Cardiac muscle cell (in vitro differentiated cells and primary cell): ENCODE data around the gene GIMAP8. TPM values are rescaled to one million over a fixed set of nuclear protein-coding genes. Genes with fewer than 3 reads are reported as not detected.
A peak's percentile ranks its signal among the peaks of the same experiment; 100 is the strongest.

Experiments used
- DNase-seq, 2 donors: peaks; one replicate each; pipeline versions ENCODE4 v3.0.0 to v3.0.0-alpha.2; 2010 to 2017; ENCODE audit warnings: low read depth in 1 of 2, low spot score in 1 of 2
- H3K27ac ChIP-seq: fragments of 200-600 bp; sonication (generic); 2 replicates; pipeline ENCODE4 v1.5.1; 2016
- H3K27me3 ChIP-seq: fragments of 200-600 bp; sonication (generic); 2 replicates; pipeline ENCODE4 v1.6.0; 2016; ENCODE audit warnings: control low read depth
- H3K36me3 ChIP-seq: fragments of 200-600 bp; sonication (generic); 2 replicates; pipeline ENCODE4 v1.5.1; 2016; ENCODE audit warnings: control low read depth
- H3K4me1 ChIP-seq: fragments of 200-600 bp; sonication (generic); 2 replicates; pipeline ENCODE4 v1.8.1; 2017; ENCODE audit warnings: low read depth, mild to moderate bottlenecking, mixed run types
- H3K4me3 ChIP-seq: fragments of 200-600 bp; sonication (generic); 2 replicates; pipeline ENCODE4 v1.5.1; 2016; ENCODE audit warnings: mild to moderate bottlenecking
- H3K9me3 ChIP-seq: fragments of 200-600 bp; sonication (generic); 2 replicates; pipeline ENCODE4 v1.5.1; 2017; ENCODE audit warnings: low read depth, mild to moderate bottlenecking, control low read depth
- polyA plus RNA-seq: library from polyadenylated mRNA; unstranded; fragments of >200 nt; fragmentation: Nextera tagmentation; extraction: Ambion mirVana; gene quantifications from 2 replicates; pipeline ENCODE4 v1.2.1, GENCODE V29; 2016
- total RNA-seq: library from RNA; depleted of rRNA; stranded (reverse); fragments of >200 nt; gene quantifications from 2 replicates; pipeline ENCODE4 v1.2.3, GENCODE V29; 2016
- TF ChIP-seq, protein P1 (sequence below): IDR thresholded peaks from 2 replicates; pipeline ENCODE4 v1.5.1; 2012; ENCODE audit warnings: low read depth, mild to moderate bottlenecking, low read length

Gene GIMAP8
- total and polyA plus RNA-seq, 2 experiments from 2014 or later = 0.24 TPM; not detected in 1

DNA sequence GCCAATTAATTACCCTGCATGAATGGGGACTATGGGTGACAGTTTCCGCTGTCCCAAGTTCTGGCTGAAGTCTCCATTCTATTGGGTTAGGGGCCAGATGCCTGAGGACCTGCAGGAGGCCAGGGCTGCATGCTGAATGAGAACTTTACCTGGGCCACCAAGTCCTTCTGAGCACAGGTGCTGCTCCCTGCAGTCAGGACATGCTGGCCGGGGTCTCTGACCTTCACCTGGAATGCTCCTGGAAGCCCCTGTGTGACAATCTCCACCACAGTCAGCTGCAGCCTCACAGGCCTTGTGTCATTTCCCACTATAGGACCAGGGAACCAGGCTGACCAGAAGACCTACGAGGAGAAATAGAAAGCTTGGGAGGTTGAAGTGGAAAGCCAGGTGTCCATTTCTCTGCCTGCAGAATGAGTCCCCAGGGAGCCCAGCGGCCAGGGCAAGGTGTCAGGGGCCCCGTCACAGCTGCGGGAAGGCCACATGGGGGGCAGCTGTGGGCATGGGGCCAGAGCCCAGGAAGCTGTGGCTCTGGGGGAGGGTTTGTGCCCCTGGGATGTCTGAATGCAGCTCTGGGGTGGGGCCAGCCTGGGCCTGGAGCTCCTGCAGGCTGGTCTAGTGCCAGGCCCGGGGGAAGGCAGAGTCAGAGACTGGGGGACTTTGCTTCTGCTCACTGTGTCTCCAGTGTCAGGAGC lies 5.6 kb upstream of the GIMAP8 start:
- H3K4me3 ChIP-seq = no peak overlapping the region
- TF ChIP-seq, protein P1, sequence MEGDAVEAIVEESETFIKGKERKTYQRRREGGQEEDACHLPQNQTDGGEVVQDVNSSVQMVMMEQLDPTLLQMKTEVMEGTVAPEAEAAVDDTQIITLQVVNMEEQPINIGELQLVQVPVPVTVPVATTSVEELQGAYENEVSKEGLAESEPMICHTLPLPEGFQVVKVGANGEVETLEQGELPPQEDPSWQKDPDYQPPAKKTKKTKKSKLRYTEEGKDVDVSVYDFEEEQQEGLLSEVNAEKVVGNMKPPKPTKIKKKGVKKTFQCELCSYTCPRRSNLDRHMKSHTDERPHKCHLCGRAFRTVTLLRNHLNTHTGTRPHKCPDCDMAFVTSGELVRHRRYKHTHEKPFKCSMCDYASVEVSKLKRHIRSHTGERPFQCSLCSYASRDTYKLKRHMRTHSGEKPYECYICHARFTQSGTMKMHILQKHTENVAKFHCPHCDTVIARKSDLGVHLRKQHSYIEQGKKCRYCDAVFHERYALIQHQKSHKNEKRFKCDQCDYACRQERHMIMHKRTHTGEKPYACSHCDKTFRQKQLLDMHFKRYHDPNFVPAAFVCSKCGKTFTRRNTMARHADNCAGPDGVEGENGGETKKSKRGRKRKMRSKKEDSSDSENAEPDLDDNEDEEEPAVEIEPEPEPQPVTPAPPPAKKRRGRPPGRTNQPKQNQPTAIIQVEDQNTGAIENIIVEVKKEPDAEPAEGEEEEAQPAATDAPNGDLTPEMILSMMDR = no peak

DNA sequence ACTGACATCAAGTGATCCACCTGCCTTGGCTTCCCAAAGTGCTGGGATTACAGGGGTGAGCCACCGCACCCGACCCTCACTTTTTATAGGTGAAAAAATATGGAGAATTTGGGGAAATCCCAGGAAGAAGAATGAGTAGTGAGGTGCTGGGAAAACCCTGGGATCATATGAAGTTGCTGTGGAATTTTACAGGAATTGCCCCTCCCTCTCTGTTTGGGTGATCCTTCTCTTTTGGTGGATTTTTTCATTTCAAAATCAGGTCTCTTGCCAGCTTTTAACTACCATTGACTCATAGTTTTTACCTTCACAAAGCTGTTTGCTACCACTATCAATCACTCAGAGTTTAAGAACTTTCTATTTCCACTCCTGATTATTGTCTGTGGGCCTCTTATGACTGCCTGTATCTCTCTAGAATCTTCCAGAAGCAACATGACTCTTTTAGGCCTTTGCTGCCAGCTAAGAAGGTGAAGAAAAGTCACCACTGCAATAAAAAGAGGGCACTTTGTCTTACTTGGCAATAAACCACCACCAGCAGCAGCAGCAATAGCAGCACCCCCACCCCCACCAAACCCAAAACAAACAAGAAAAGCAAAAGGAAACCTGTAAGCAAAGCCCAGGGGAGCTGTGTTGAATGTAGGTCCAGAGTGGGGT lies 4.0 kb upstream of the GIMAP8 start:
- no peaks in the 10 kb centered on the region for H3K27me3 ChIP-seq
- no peaks in the 10 kb centered on the region for H3K36me3 ChIP-seq
- no peak overlapping the region for H3K4me3 ChIP-seq
- no peaks in the 10 kb centered on the region for H3K4me1 ChIP-seq
- no peaks in the 10 kb centered on the region for H3K9me3 ChIP-seq
- DNase-seq = no peak
- no peak overlapping the region for H3K27ac ChIP-seq
- TF ChIP-seq, protein P1 = no peak

More for the DNA sequence above, 5.6 kb upstream of the GIMAP8 start:
- H3K4me1 ChIP-seq = no peaks in the 10 kb centered on the region
- no peaks in the 10 kb centered on the region for H3K36me3 ChIP-seq
- DNase-seq = no peak
- no peak overlapping the region for H3K27ac ChIP-seq
- H3K27me3 ChIP-seq = no peaks in the 10 kb centered on the region
- H3K9me3 ChIP-seq = no peaks in the 10 kb centered on the region

GRCh38 chr7:150447966-150448788 lies 2.3 kb upstream of the GIMAP8 start:
- Histone ChIP-seq H3K9me3 (no peaks in the 10 kb centered on the region), H3K27me3 (no peaks in the 10 kb centered on the region), H3K27ac (no peak overlapping the region), H3K4me1 (no peaks in the 10 kb centered on the region), H3K36me3 (no peaks in the 10 kb centered on the region), H3K4me3 (no peak overlapping the region)
- TF ChIP-seq, protein P1 = no peak
- no peak for DNase-seq

DNA sequence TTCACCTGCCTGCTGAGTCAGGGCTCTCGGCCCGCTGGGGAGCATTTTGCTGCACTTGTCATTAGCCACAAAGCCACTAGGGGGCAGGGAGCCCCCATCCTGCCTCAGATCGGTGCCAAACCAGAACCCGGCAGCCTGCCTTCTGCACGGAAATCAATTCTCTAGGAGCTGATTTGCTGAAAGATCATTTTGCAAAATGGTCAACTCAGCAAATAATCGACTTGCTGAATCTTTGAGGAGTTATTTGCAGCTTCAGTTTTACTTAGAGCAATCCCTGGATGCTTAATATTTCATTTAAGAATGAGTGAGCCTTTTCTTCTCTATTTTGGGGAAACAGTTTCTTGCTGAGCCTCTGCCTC lies 1.7 kb upstream of the GIMAP8 start:
- no peaks in the 10 kb centered on the region for H3K9me3 ChIP-seq
- no peak overlapping the region for H3K4me3 ChIP-seq
- DNase-seq = peak; percentile 60 to 80
- H3K27me3 ChIP-seq = no peaks in the 10 kb centered on the region
- no peaks in the 10 kb centered on the region for H3K36me3 ChIP-seq
- H3K4me1 ChIP-seq = no peaks in the 10 kb centered on the region
- TF ChIP-seq, protein P1 = peak; percentile 83
- no peak overlapping the region for H3K27ac ChIP-seq

DNA sequence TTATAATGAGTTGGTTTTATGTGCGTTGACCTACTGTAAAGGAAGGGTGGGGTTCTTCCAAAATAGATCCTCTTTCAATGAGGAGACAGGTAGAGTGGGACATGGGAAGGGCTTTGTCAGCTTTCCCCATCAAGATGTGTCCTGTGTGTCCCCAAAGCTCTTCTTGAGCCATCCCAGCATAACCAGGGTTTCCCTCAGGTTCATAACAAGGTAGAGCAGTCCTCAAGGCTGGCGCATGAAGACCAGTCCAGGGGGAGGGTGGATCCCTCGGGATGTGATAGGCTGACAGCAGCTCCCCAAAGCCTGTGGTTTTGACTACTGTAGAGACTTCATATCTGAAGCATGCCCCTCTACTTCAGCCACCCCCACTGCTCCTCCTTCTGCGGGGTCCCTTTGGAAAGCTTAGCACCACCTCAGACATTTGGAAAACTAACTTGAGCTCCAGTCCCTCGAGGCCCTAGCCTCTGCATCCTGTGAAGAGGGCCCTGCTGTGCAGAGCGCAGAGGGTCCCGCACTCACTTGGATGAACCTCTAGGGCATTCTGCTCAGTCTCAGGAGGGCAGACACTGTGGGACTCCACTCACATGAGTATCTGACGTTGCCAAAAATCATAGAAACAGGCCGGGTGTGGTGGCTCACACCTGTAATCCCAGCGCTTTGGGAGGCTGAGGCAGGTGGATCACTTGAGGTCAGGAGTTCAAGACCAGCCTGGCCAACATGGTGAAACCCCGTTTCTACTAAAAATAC lies 1.1 kb upstream of the GIMAP8 start:
- H3K4me3 ChIP-seq = no peak overlapping the region
- H3K9me3 ChIP-seq = no peaks in the 10 kb centered on the region
- DNase-seq = no peak
- H3K27ac ChIP-seq = no peak overlapping the region
- no peaks in the 10 kb centered on the region for H3K27me3 ChIP-seq
- H3K36me3 ChIP-seq = no peaks in the 10 kb centered on the region
- H3K4me1 ChIP-seq = no peaks in the 10 kb centered on the region
- TF ChIP-seq, protein P1 = no peak
